Tibial nerve (tissue), 4 donors: Measurements from ENCODE around the gene DLX4.

Experiments used
- EP300 ChIP-seq, 2 donors: sonication (generic); formaldehyde crosslinking; IDR thresholded peaks; one replicate each; pipeline ENCODE4 v1.6.1; 2017; ENCODE audit warnings: antibody characterized with exemption in 2 of 2, mild to moderate bottlenecking in 1 of 2
- POLR2A ChIP-seq, 2 donors: fragments of 450-650 bp; IDR thresholded peaks; one replicate each; pipeline ENCODE4 v1.6.1; 2017; ENCODE audit warnings: antibody characterized with exemption in 2 of 2, mild to moderate bottlenecking in 2 of 2, moderate library complexity in 2 of 2
- TF ChIP-seq, protein P1 (sequence below), 5 experiments: fragments of 200-600 bp in 3 of 5; fragments of 450-650 bp in 2 of 5; sonication (generic) in 3 of 5; IDR thresholded peaks; one replicate each; pipeline ENCODE4 v1.5.1; 2016 to 2019; ENCODE audit warnings: antibody characterized with exemption in 5 of 5, mild to moderate bottlenecking in 3 of 5, moderate library complexity in 2 of 5

- TF ChIP-seq, protein P1, sequence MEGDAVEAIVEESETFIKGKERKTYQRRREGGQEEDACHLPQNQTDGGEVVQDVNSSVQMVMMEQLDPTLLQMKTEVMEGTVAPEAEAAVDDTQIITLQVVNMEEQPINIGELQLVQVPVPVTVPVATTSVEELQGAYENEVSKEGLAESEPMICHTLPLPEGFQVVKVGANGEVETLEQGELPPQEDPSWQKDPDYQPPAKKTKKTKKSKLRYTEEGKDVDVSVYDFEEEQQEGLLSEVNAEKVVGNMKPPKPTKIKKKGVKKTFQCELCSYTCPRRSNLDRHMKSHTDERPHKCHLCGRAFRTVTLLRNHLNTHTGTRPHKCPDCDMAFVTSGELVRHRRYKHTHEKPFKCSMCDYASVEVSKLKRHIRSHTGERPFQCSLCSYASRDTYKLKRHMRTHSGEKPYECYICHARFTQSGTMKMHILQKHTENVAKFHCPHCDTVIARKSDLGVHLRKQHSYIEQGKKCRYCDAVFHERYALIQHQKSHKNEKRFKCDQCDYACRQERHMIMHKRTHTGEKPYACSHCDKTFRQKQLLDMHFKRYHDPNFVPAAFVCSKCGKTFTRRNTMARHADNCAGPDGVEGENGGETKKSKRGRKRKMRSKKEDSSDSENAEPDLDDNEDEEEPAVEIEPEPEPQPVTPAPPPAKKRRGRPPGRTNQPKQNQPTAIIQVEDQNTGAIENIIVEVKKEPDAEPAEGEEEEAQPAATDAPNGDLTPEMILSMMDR (IDR thresholded peaks at IDR 0.05), result no peak
- no peak for TF ChIP-seq EP300 (IDR thresholded peaks at IDR 0.05)
- no peak for TF ChIP-seq POLR2A (IDR thresholded peaks at IDR 0.05)
Measured at GRCh38 chr17:49926886-49927285, 42.1 kb upstream of the DLX4 start.
